HEK293T (cell line): ENCODE measurements around the gene NAALADL2.

Experiments used
- CTCF ChIA-PET: fragments of 350-600 bp; formaldehyde crosslinking; extraction: SDS; loops from one replicate; lab custom pipeline; 2021; ENCODE audit warnings: antibody characterized with exemption, inconsistent platforms; lab: Yijun Ruan, JAX
- POLR2A ChIA-PET: fragments of 350-600 bp; formaldehyde crosslinking; extraction: SDS; loops from one replicate; lab custom pipeline; 2020; ENCODE audit warnings: antibody characterized with exemption, inconsistent platforms; lab: Yijun Ruan, JAX
- DNase-seq: peaks from one replicate; pipeline ENCODE4 v3.0.0; 2012; ENCODE audit warnings: mixed read lengths; ENCODE audit errors: extremely low spot score
- ARNT ChIP-seq: fragments of 450-650 bp; IDR thresholded peaks from 2 replicates; pipeline ENCODE4 v1.6.1; 2017; ENCODE audit warnings: mild to moderate bottlenecking
- BHLHE40 ChIP-seq: fragments of 450-650 bp; IDR thresholded peaks from 2 replicates; pipeline ENCODE4 v1.6.1; 2016; ENCODE audit warnings: mild to moderate bottlenecking, moderate library complexity, borderline replicate concordance
- CTBP1 ChIP-seq: fragments of 450-650 bp; IDR thresholded peaks from 2 replicates; pipeline ENCODE4 v1.6.1; 2016; ENCODE audit warnings: borderline replicate concordance
- ELF4 ChIP-seq: fragments of 450-650 bp; IDR thresholded peaks from 2 replicates; pipeline ENCODE4 v1.6.1; 2017; ENCODE audit warnings: antibody characterized with exemption
- FOXA1 ChIP-seq: fragments of 450-650 bp; IDR thresholded peaks from 2 replicates; pipeline ENCODE4 v1.6.1; 2016; ENCODE audit warnings: mild to moderate bottlenecking
- FOXK2 ChIP-seq: fragments of 450-650 bp; IDR thresholded peaks from 2 replicates; pipeline ENCODE4 v1.6.1; 2016; ENCODE audit warnings: mild to moderate bottlenecking
- FOXM1 ChIP-seq: fragments of 450-650 bp; IDR thresholded peaks from 2 replicates; pipeline ENCODE4 v1.6.1; 2017; ENCODE audit warnings: mild to moderate bottlenecking, borderline replicate concordance
- HDGF ChIP-seq: fragments of 450-650 bp; IDR thresholded peaks from 2 replicates; pipeline ENCODE4 v1.6.1; 2017; ENCODE audit warnings: antibody characterized with exemption, borderline replicate concordance
- L3MBTL2 ChIP-seq: fragments of 450-650 bp; conservative IDR thresholded peaks from 2 replicates; pipeline ENCODE4 v1.6.1; 2016; ENCODE audit warnings: mild to moderate bottlenecking
- LEF1 ChIP-seq: fragments of 450-650 bp; IDR thresholded peaks from 2 replicates; pipeline ENCODE4 v1.6.1; 2017; ENCODE audit warnings: mild to moderate bottlenecking, borderline replicate concordance
- NFRKB ChIP-seq: fragments of 450-650 bp; IDR thresholded peaks from 2 replicates; pipeline ENCODE4 v1.6.1; 2016; ENCODE audit warnings: mild to moderate bottlenecking, moderate library complexity
- PKNOX1 ChIP-seq: fragments of 450-650 bp; IDR thresholded peaks from 2 replicates; pipeline ENCODE4 v1.6.1; 2016
- SP1 ChIP-seq: fragments of 450-650 bp; IDR thresholded peaks from 2 replicates; pipeline ENCODE4 v1.6.1; 2017
- SUZ12 ChIP-seq: fragments of 450-650 bp; IDR thresholded peaks from 2 replicates; pipeline ENCODE4 v1.6.1; 2016; ENCODE audit warnings: mild to moderate bottlenecking
- TARDBP ChIP-seq: fragments of 450-650 bp; IDR thresholded peaks from 2 replicates; pipeline ENCODE4 v1.6.1; 2016
- ZNF384 ChIP-seq: fragments of 450-650 bp; IDR thresholded peaks from 2 replicates; pipeline ENCODE4 v1.6.1; 2016

Gene NAALADL2

GRCh38 chr3:175005193-175005592, 146.1 kb downstream of the NAALADL2 start:
- no peak for DNase-seq
- ChIA-PET CTCF (no interaction called here), POLR2A (no interaction called here)
- TF ChIP-seq FOXA1 (no peak), LEF1 (no peak), SUZ12 (no peak), FOXM1 (no peak), CTBP1 (no peak), HDGF (no peak), BHLHE40 (no peak), FOXK2 (no peak), ELF4 (no peak), ZNF384 (no peak), TARDBP (no peak), L3MBTL2 (no peak), SP1 (no peak), PKNOX1 (no peak), ARNT (no peak), NFRKB (no peak)

- no peak for TF ChIP-seq ELF4
- CTCF ChIA-PET = no interaction called here
- no peak for DNase-seq
- POLR2A ChIA-PET = no interaction called here
These were observed 146.7 kb downstream of the NAALADL2 start for GRCh38 chr3:175005881-175006280.

GRCh38 chr3:175007306-175007705, 148.2 kb downstream of the NAALADL2 start:
- POLR2A ChIA-PET = no interaction called here
- DNase-seq = no peak
- CTCF ChIA-PET = no interaction called here
- TF ChIP-seq FOXK2 (no peak), PKNOX1 (no peak), LEF1 (no peak), ELF4 (no peak), SUZ12 (no peak), CTBP1 (no peak), HDGF (no peak), ZNF384 (no peak), TARDBP (no peak), ARNT (no peak), FOXM1 (no peak), BHLHE40 (no peak), SP1 (no peak), L3MBTL2 (no peak), FOXA1 (no peak), NFRKB (no peak)

- POLR2A ChIA-PET = no interaction called here
- TF ChIP-seq L3MBTL2 (no peak), FOXM1 (no peak), SP1 (no peak), NFRKB (no peak), LEF1 (no peak), FOXA1 (no peak), ELF4 (no peak)
- CTCF ChIA-PET = no interaction called here
- DNase-seq = no peak
These were observed 150.2 kb downstream of the NAALADL2 start for GRCh38 chr3:175009295-175009694.

- ChIA-PET CTCF (no interaction called here), POLR2A (no interaction called here)
- no peak for DNase-seq
- TF ChIP-seq NFRKB = no peak
- no peak for TF ChIP-seq LEF1
- TF ChIP-seq TARDBP = no peak
- TF ChIP-seq ELF4 = no peak
- TF ChIP-seq CTBP1 = no peak
- no peak for TF ChIP-seq SUZ12
- TF ChIP-seq FOXA1 = no peak
These were observed 156.0 kb downstream of the NAALADL2 start for GRCh38 chr3:175015056-175015635.

GRCh38 chr3:175018946-175019727, 160.0 kb downstream of the NAALADL2 start:
- ChIA-PET CTCF (no interaction called here), POLR2A (no interaction called here)
- DNase-seq = no peak
- no peak for TF ChIP-seq CTBP1
- no peak for TF ChIP-seq NFRKB
- TF ChIP-seq FOXK2 = no peak
- TF ChIP-seq LEF1 = no peak
- no peak for TF ChIP-seq ELF4
- no peak for TF ChIP-seq FOXM1
- TF ChIP-seq ARNT = no peak
- TF ChIP-seq SUZ12 = no peak
- TF ChIP-seq PKNOX1 = no peak
- TF ChIP-seq ZNF384 = no peak
- no peak for TF ChIP-seq FOXA1
- no peak for TF ChIP-seq TARDBP
- no peak for TF ChIP-seq BHLHE40
- no peak for TF ChIP-seq HDGF
- TF ChIP-seq L3MBTL2 = no peak
- no peak for TF ChIP-seq SP1
